Pancreas (tissue), 10 donors: ENCODE results near the gene ZFYVE27. TPM values are rescaled to one million over a fixed set of nuclear protein-coding genes. Genes with fewer than 3 reads are reported as not detected.

ENCODE experiments used
- ATAC-seq, 4 donors: fragments of 200-7000 bp; cut with Tn5 transposase; one replicate each; pipeline versions ENCODE4 v1.8.0 to v1.9.1; 2020; ENCODE audit warnings: mild to moderate bottlenecking in 4 of 4, moderate library complexity in 4 of 4
- DNase-seq, 6 donors: peaks; one replicate each; pipeline ENCODE4 v3.0.0-alpha.2; 2020
- FAIRE-seq: peaks from 2 replicates; lab custom pipeline; 2012; peaks lifted over from hg19 to GRCh38; lab: Jason Lieb, UNC
- H3K27ac ChIP-seq, 4 donors: fragments of 200-600 bp; sonication (generic); 1 replicate in 3 of 4; 2 replicates in 1 of 4; pipeline versions ENCODE4 v1.5.0 to v1.8.0; 2020
- H3K27me3 ChIP-seq, 4 donors: fragments of 200-600 bp; one replicate each; pipeline ENCODE4 v1.8.0; 2021
- H3K36me3 ChIP-seq, 3 donors: fragments of 200-600 bp; sonication (generic) in 1 of 3; one replicate each; pipeline versions ENCODE4 v1.5.0 to v1.8.0; 2020 to 2021
- H3K4me1 ChIP-seq, 3 donors: fragments of 200-600 bp; one replicate each; pipeline ENCODE4 v1.8.0; 2021
- H3K4me3 ChIP-seq, 4 donors: fragments of 200-600 bp; sonication (generic) in 2 of 4; one replicate each; pipeline versions ENCODE4 v1.5.0 to v1.8.0; 2020 to 2021
- H3K9me3 ChIP-seq, 4 donors: fragments of 200-600 bp; one replicate each; pipeline ENCODE4 v1.8.0; 2021
- CTCF ChIP-seq, 4 donors: fragments of 200-600 bp; sonication (generic) in 3 of 4; IDR thresholded peaks; one replicate each; pipeline versions ENCODE4 v1.5.0 to v1.8.0; 2021; ENCODE audit warnings: antibody characterized with exemption in 4 of 4
- WGBS, 2 donors: extraction: QIAGEN DNeasy Blood & Tissue Kit; methylation state at CpG; one replicate each; pipeline ENCODE4 v1.1.7; 2013; 5-methylcytosine and 5-hydroxymethylcytosine counted together
- intact Hi-C, 3 donors: fragments of 100-400 bp; cut with DNase I; formaldehyde crosslinking; loops; one replicate each; pipeline versions ENCODE4 v1.11.1 to v1.14.2; 2022
- polyA plus RNA-seq, 2 donors: library from polyadenylated mRNA; stranded (reverse); fragments of 200-250 nt; gene quantifications; one replicate each; pipeline ENCODE4 v1.2.3, GENCODE V29; 2013
- total RNA-seq, 6 donors: library from RNA; stranded (reverse); fragmentation: NEBNext Ultra II Directional in 4 of 6; extraction: Animal tissue kit (Norgen Biotek cat#: 25700) in 4 of 6; gene quantifications; one replicate each; pipeline versions ENCODE4 v1.2.1 to v1.2.4, GENCODE V29; 2021 to 2023
- donor health status: healthy with polysubstance abuse.
- donor health status: DM: no; HTN: no; CAD: no; lungs with moderate emphysema.
- donor health status: DM: no; HTN: no; CAD: no.
- donor health status: control.
- donor health status: control.
- donor health status: Bipolar disorder and iron deficiency.
- donor health status: DM: yes; HTN: yes; CAD: no.
- donor health status: DM: no; HTN: no; CAD: no.
- donor health status: DM: no; HTN: no; CAD: no.
- donor health status: DM: yes; HTN: yes; CAD: no.

Gene ZFYVE27
- total and polyA plus RNA-seq, 8 donors = 11.9 to 34.9 (median 15.5) TPM

- ATAC-seq = peak; percentile 69 to 89 (median 86)
- Histone ChIP-seq H3K36me3 (no peaks in the 10 kb centered on the region), H3K4me1 (peaks cover 0 to 11% (median 5%) of the 10 kb centered on the region in 3 donors), H3K4me3 (no peak overlapping the region), H3K27ac (no peak overlapping the region), H3K27me3 (no peaks in the 10 kb centered on the region), H3K9me3 (no peaks in the 10 kb centered on the region)
- intact Hi-C loops = no loop called here
- peak in 2 of 6 donors; percentile 50 to 60 for DNase-seq
- peak; percentile 55 to 74 (median 66) for TF ChIP-seq CTCF (IDR thresholded peaks at IDR 0.05)
- FAIRE-seq = no peak
- WGBS, 2 donors = 38 to 41% methylated on average over 12 of the region's 12 CpGs
Measured at GRCh38 chr10:97701438-97702069, 35.4 kb upstream of the ZFYVE27 start.

GRCh38 chr10:97703398-97704067 is 33.4 kb upstream of the ZFYVE27 start:
- no peak for TF ChIP-seq CTCF (IDR thresholded peaks at IDR 0.05)
- no peak for ATAC-seq
- WGBS, 2 donors = 87 to 88% methylated on average over 7 of the region's 7 CpGs
- H3K27ac ChIP-seq = no peak overlapping the region
- H3K27me3 ChIP-seq = no peaks in the 10 kb centered on the region
- no peak for FAIRE-seq
- no peaks in the 10 kb centered on the region for H3K9me3 ChIP-seq
- H3K4me3 ChIP-seq = no peak overlapping the region
- DNase-seq = no peak
- H3K4me1 ChIP-seq = no peaks in the 10 kb centered on the region
- H3K36me3 ChIP-seq = no peaks in the 10 kb centered on the region
- intact Hi-C loops = no loop called here

- no peak for ATAC-seq
- WGBS, 2 donors = 64 to 68% methylated on average over 1 of the region's 1 CpG
- no peaks in the 10 kb centered on the region for H3K27me3 ChIP-seq
- FAIRE-seq = no peak
- H3K27ac ChIP-seq = no peak overlapping the region
- no peaks in the 10 kb centered on the region for H3K36me3 ChIP-seq
- H3K4me3 ChIP-seq = no peak overlapping the region
- no peaks in the 10 kb centered on the region for H3K4me1 ChIP-seq
- H3K9me3 ChIP-seq = no peaks in the 10 kb centered on the region
- TF ChIP-seq CTCF (IDR thresholded peaks at IDR 0.05) = no peak
- intact Hi-C loops = no loop called here
- no peak for DNase-seq
Measured at GRCh38 chr10:97704341-97704740, 32.6 kb upstream of the ZFYVE27 start.

- no peak for TF ChIP-seq CTCF (IDR thresholded peaks at IDR 0.05)
- FAIRE-seq (no peak), DNase-seq (no peak), ATAC-seq (no peak)
- intact Hi-C loops = no loop called here
- Histone ChIP-seq H3K4me1 (no peaks in the 10 kb centered on the region), H3K27me3 (no peaks in the 10 kb centered on the region), H3K9me3 (no peaks in the 10 kb centered on the region), H3K27ac (no peak overlapping the region), H3K4me3 (no peak overlapping the region), H3K36me3 (no peaks in the 10 kb centered on the region)
- 87% methylated on average over 3 of the region's 3 CpGs for WGBS, 2 donors
Measured at GRCh38 chr10:97705006-97705670, 31.8 kb upstream of the ZFYVE27 start.
